Stomach smooth muscle (tissue), 2 donors: ENCODE results near the gene TSHR.
A peak's percentile ranks its signal among the peaks of the same experiment; 100 is the strongest.

ENCODE experiments used
- H3K27ac ChIP-seq: one replicate; pipeline ENCODE4 v1.7.0; 2013; ENCODE audit warnings: mild to moderate bottlenecking, low read length, inconsistent platforms
- H3K27me3 ChIP-seq, 2 donors: one replicate each; pipeline ENCODE4 v1.7.0; 2013; ENCODE audit warnings: low read length in 2 of 2; ENCODE audit not compliant: insufficient read depth in 2 of 2, control insufficient read depth in 1 of 2
- H3K36me3 ChIP-seq, 2 donors: one replicate each; pipeline ENCODE4 v1.7.0; 2013; ENCODE audit warnings: low read length in 2 of 2; ENCODE audit not compliant: control insufficient read depth in 2 of 2, insufficient read depth in 2 of 2
- H3K4me1 ChIP-seq: one replicate; pipeline ENCODE4 v1.7.0; 2013; ENCODE audit warnings: low read length; ENCODE audit not compliant: control insufficient read depth, insufficient read depth
- H3K4me3 ChIP-seq, 2 donors: one replicate each; pipeline ENCODE4 v1.7.0; 2013; ENCODE audit warnings: low read length in 2 of 2
- H3K9ac ChIP-seq, 2 donors: one replicate each; pipeline ENCODE4 v1.7.0; 2013; ENCODE audit warnings: low read length in 2 of 2, mild to moderate bottlenecking in 1 of 2
- H3K9me3 ChIP-seq, 2 donors: one replicate each; pipeline ENCODE4 v1.7.0; 2013; ENCODE audit warnings: low read length in 2 of 2; ENCODE audit not compliant: control insufficient read depth in 2 of 2
- donor health status: healthy.
- donor health status: Pancreatic carcinoma.

The TSHR gene

DNA sequence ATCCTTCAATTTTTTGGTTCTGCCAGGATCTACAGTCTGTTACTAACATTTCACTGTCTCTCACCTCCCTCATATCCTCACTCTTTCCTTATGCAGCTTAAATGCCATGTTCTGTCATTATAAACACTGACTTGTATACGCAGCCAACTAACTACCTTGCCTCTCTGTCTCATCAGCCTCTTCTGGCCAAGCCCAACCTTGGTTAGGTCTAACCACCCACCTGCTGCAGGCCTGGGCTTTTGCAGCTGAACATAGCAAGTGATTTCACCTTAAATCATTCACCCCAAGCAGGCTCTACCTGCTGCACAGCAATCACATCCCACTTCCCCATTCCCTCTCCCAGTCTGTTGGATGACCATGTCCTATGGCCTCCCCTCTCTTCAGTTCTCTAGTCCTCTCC, 173.8 kb downstream of the TSHR start:
- no peak overlapping the region for H3K4me3 ChIP-seq
- H3K27me3 ChIP-seq, result no peaks in the 10 kb centered on the region
- H3K27ac ChIP-seq, result no peak overlapping the region
- H3K36me3 ChIP-seq, result no peaks in the 10 kb centered on the region
- no peaks in the 10 kb centered on the region for H3K9me3 ChIP-seq
- H3K4me1 ChIP-seq, result no peaks in the 10 kb centered on the region
- H3K9ac ChIP-seq, result no peak overlapping the region

DNA sequence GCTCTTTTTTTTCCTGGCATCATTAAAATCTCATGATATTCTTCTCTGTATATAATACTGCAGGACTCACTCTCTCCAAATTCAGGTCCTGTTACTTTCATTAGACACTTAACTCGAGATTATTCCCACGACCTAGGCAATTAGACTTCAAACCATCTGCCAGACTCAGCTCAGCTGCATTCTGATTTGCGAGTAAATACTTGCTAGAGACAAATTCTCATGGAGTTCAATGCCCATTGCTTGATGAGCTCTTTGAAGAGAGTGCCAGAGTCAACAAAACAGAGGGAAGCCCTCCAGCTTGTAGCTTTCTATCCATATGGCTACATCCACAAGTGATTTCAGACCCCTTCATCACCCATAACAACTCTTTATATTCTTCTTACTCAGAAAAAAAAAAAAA, 177.0 kb downstream of the TSHR start:
- Histone ChIP-seq H3K9ac (no peak overlapping the region), H3K4me1 (no peaks in the 10 kb centered on the region), H3K27ac (no peak overlapping the region), H3K27me3 (no peaks in the 10 kb centered on the region), H3K9me3 (peaks cover 0 to 2% of the 10 kb centered on the region in 2 donors), H3K36me3 (no peaks in the 10 kb centered on the region), H3K4me3 (no peak overlapping the region)

DNA sequence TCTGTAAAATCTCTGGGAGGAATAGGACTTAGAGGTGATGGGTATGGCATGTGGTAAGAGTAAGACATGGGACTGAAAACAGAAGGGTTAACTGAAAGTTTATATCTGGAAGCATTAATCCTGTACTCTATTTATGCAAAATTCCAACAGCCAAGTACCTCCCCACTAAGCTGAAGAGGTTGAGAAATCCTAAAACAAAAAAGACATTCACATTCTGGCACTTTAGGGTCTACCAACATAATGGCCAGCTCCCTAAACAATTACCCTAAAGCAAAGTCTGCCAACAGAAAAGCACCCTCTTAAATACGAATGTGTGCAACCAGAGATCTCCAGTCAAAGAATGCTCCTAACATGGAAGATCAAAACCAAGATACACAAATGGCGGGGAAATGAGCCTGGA, 178.0 kb downstream of the TSHR start:
- Histone ChIP-seq H3K9ac (no peak overlapping the region), H3K4me3 (no peak overlapping the region), H3K36me3 (no peaks in the 10 kb centered on the region), H3K9me3 (peaks cover 0 to 2% of the 10 kb centered on the region in 2 donors), H3K27me3 (no peaks in the 10 kb centered on the region), H3K4me1 (no peaks in the 10 kb centered on the region), H3K27ac (no peak overlapping the region)

DNA sequence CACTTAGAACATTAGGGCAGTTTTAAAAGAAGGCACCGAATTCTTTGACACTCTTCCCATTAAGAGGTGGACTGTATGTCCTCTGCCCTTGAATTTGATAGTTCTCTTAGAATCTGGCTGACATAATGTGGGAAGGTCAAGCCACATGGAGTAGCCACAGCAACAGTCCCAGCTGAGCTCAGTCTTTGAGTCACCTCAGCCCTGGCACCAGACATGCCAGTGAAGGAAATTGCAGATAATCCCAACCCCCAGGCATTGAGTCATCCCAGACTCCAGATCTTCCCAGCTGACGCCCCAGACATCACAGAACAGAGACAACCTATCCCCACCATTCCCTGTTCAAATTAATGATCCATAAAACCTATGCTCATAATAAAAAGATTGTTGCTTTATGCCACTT, 181.9 kb downstream of the TSHR start:
- Histone ChIP-seq H3K27me3 (no peaks in the 10 kb centered on the region), H3K9ac (no peak overlapping the region), H3K27ac (no peak overlapping the region), H3K9me3 (peaks cover 0 to 2% of the 10 kb centered on the region in 2 donors), H3K4me3 (no peak overlapping the region), H3K36me3 (no peaks in the 10 kb centered on the region), H3K4me1 (no peaks in the 10 kb centered on the region)

DNA sequence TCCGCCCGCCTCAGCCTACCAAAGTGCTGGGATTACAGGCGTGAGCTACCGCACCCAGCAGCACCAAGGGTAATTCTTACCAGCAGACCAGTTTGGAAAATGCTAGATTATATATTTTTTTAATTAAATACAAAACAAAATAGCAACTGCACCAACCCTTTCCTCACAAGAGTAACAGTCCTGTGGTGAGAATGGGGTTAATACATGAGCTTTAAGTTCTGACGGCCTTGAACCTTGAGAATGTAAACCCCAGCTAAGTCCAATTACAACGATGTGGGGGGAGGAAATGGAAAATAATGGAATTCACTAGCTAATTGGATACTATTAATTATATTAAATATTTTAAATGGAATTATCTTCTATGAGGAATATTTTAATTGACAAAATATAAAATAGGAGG, 183.0 kb downstream of the TSHR start:
- Histone ChIP-seq H3K4me3 (no peak overlapping the region), H3K9me3 (peaks cover 0 to 2% of the 10 kb centered on the region in 2 donors), H3K4me1 (no peaks in the 10 kb centered on the region), H3K27ac (no peak overlapping the region), H3K36me3 (no peaks in the 10 kb centered on the region), H3K27me3 (no peaks in the 10 kb centered on the region), H3K9ac (no peak overlapping the region)

DNA sequence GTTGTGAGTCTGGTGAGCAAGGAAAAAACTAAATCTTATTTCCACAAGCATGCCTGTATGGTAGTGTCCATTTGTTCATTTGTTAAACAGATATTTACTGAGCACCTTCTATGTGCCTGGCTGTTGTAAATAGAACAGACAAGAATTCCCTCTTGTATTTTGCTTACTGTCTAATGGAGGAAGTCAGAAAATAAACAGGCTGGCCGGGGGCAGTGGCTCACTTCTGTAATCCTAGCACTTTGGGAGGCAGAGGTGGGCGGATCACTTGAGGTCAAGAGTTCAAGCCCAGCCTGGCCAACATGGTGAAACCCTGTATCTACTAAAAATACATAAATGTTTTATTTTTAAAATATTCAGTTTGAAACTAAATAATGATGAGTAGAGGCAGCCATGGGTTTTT, 186.0 kb downstream of the TSHR start:
- H3K4me1 ChIP-seq, result peaks cover 5% of the 10 kb centered on the region
- no peak overlapping the region for H3K27ac ChIP-seq
- no peak overlapping the region for H3K4me3 ChIP-seq
- no peaks in the 10 kb centered on the region for H3K36me3 ChIP-seq
- no peak overlapping the region for H3K9ac ChIP-seq
- H3K9me3 ChIP-seq, result no peaks in the 10 kb centered on the region
- H3K27me3 ChIP-seq, result no peaks in the 10 kb centered on the region

DNA sequence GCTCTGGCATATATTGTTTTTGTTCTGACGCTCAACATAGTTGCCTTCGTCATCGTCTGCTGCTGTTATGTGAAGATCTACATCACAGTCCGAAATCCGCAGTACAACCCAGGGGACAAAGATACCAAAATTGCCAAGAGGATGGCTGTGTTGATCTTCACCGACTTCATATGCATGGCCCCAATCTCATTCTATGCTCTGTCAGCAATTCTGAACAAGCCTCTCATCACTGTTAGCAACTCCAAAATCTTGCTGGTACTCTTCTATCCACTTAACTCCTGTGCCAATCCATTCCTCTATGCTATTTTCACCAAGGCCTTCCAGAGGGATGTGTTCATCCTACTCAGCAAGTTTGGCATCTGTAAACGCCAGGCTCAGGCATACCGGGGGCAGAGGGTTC, 188.4 kb downstream of the TSHR start:
- H3K27ac ChIP-seq, result no peak overlapping the region

DNA sequence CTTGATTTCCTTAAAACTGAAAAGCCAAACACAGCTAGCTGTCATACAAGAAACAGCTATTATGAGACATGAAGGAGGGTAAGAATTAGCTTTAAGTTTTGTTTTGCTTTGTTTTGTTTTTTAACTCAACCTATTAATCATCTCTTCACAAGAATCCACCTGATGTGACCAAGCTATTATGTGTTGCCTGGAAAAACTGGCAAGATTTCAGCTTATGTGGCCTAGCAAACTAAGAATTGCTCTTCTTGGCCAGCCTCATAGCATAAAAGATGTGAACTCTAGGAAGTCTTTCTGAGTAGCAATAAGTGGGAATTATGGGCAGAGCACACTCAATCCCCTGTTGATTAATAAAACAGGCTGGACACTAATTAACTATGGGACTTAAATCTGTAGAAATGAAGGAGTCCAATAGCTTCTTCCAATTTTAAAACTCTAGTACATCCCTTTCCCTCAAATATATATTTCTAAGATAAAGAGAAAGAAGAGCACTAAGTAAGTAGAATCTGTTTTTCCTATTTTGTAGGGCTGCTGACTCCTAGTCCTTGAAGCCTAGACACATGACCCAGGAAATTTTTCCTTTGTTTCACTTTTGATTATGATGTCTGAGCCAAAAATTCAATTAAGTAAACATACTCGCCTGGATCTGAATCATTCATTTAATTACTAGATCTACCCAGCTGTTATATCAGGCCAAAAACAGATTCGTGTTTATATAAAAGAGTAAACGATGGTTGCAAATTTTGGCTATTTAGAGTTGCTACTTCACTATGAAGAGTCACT, 189.6 kb downstream of the TSHR start:
- Histone ChIP-seq H3K36me3 (no peaks in the 10 kb centered on the region), H3K9ac (peak overlapping the region in 1 of 2 donors; percentile 18), H3K9me3 (no peaks in the 10 kb centered on the region), H3K27ac (no peak overlapping the region), H3K4me1 (peaks cover 5% of the 10 kb centered on the region), H3K27me3 (no peaks in the 10 kb centered on the region), H3K4me3 (peak overlapping the region; percentile 23 to 52)

More for the DNA sequence above, 188.4 kb downstream of the TSHR start:
- Histone ChIP-seq H3K4me3 (no peak overlapping the region), H3K36me3 (no peaks in the 10 kb centered on the region), H3K27me3 (no peaks in the 10 kb centered on the region), H3K9ac (no peak overlapping the region), H3K4me1 (peaks cover 5% of the 10 kb centered on the region), H3K9me3 (no peaks in the 10 kb centered on the region)

DNA sequence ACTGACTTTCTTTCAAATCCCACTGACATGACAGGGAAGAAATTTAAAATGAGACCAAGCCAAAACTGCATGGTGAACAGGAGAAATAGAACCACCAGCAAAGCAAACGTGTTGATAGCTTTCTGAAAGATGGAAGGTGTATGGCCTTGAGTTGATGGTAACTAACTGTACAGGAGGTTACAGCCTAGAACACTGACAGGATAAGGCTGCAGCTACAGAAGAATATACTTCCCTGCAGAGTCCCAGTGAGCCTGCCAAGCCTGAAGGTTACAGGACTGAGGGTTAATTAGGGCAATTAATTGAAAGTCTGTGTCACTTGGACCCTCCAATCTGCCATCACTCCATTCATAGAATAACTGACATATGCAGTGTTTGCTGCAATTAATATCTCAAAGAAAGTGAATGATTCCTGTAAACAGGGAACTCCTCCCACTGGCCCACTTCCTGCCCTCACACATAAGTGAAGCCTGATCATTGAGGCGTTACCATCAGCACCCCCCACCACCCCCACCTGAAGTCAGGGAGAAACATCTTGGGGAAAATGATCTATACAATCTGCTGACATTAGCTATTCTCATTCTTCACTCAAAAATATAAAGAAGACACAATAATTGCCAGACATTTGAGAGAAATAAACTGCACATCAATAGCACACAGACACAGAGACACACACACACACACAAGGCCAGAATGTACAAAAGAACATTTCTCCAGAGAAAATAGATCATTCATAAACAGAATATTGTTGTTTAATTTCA, 191.9 kb downstream of the TSHR start:
- H3K9me3 ChIP-seq, result no peaks in the 10 kb centered on the region
- peaks cover 5% of the 10 kb centered on the region for H3K4me1 ChIP-seq
- H3K27me3 ChIP-seq, result no peaks in the 10 kb centered on the region
- H3K9ac ChIP-seq, result no peak overlapping the region
- H3K27ac ChIP-seq, result no peak overlapping the region
- no peak overlapping the region for H3K4me3 ChIP-seq
- no peaks in the 10 kb centered on the region for H3K36me3 ChIP-seq

DNA sequence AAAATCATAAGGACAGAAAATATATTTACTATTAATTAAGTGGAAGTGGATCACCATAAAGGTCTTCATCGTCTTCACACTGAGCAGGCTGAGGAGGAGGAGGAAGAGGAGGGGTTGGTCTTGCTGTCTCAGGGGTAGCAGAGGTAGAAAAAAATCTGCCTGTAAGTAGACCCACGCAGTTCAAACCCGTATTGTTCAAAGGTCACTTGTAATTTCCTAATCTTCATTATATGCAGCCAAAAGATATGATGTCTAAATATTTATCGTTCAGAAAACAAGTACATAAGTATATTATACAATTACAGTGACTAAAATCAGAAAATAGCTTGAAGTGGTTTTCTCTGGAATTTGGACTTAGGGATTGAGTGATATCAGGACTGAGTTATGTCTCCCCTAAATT, 193.2 kb downstream of the TSHR start:
- H3K36me3 ChIP-seq, result no peaks in the 10 kb centered on the region
- H3K9ac ChIP-seq, result no peak overlapping the region
- no peaks in the 10 kb centered on the region for H3K27me3 ChIP-seq
- H3K4me1 ChIP-seq, result peaks cover 5% of the 10 kb centered on the region
- H3K27ac ChIP-seq, result no peak overlapping the region
- H3K4me3 ChIP-seq, result no peak overlapping the region
- no peaks in the 10 kb centered on the region for H3K9me3 ChIP-seq

DNA sequence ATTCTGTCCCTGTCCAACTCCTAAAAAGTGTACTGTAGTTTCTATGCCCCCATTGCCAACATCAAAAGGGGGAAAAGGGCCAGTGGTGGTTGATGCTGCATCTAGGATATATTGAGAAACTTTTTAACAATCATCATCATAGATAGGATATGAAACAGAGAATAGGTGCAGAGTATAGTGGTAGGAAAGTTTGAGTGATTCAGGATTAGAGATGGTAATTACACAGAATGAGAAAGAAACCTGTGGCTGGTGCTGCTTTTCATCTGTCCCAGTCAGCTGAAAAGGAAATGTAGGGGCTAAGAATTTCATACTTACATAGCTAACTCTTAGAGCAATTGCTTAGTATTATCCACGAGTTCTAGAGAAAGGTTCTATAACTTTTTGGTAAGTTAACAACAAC, 197.8 kb downstream of the TSHR start:
- H3K36me3 ChIP-seq, result no peaks in the 10 kb centered on the region
- H3K27me3 ChIP-seq, result no peaks in the 10 kb centered on the region
- no peaks in the 10 kb centered on the region for H3K9me3 ChIP-seq
- no peak overlapping the region for H3K27ac ChIP-seq
- no peaks in the 10 kb centered on the region for H3K4me1 ChIP-seq
- no peak overlapping the region for H3K9ac ChIP-seq
- no peak overlapping the region for H3K4me3 ChIP-seq
